Measurements from ENCODE around the gene ZNF771. TPM values are rescaled to one million over a fixed set of nuclear protein-coding genes. Genes with fewer than 3 reads are reported as not detected.

ZNF771 gene
- 10 to 100 TPM in 1 of 2 donors, 1 to 10 TPM in 1; 8.1 to 13.5 TPM for total RNA-seq
- 10 to 100 TPM; 19.3 to 20.5 TPM for polyA plus RNA-seq (ENCODE audit: insufficient read length in 2 of 2)
- long read RNA-seq, donor 1, transcript ZNF771-201 (3 exons, 2,371 nt) = major isoform, 21 of 22 reads
- long read RNA-seq, donor 1, partial matches to known transcripts = 0 of 22 reads
- long read RNA-seq, donor 1, other reads (novel, unspliced or antisense) = 0 of 22 reads
- long read RNA-seq, donor 2, transcript ZNF771-201 (3 exons, 2,371 nt) = major isoform, 5 of 38 reads
- long read RNA-seq, donor 2, partial matches to known transcripts = 0 of 38 reads
- long read RNA-seq, donor 2, other reads (novel, unspliced or antisense) = 33 of 38 reads
- long read RNA-seq, donor 3, transcript ZNF771-201 (3 exons, 2,371 nt) = major isoform, 9 of 10 reads
- long read RNA-seq, donor 3, partial matches to known transcripts = 0 of 10 reads
- long read RNA-seq, donor 3, other reads (novel, unspliced or antisense) = 0 of 10 reads
- long read RNA-seq, donor 4, transcript ZNF771-201 (3 exons, 2,371 nt) = major isoform, 9 of 159 reads
- long read RNA-seq, donor 4, partial matches to known transcripts = 15 of 159 reads
- long read RNA-seq, donor 4, other reads (novel, unspliced or antisense) = 134 of 159 reads

GRCh38 chr16:30407102-30407803 lies at the start of gene ZNF771:
ZNF771 (plus strand) TSS chr16:30407606; CDS start chr16:30408054, 448 bp downstream.
- Histone ChIP-seq H3K9me3 (ENCODE audit: control insufficient read depth, insufficient read depth, low read length) (no peaks in the 10 kb centered on the region), H3K4me1 (ENCODE audit: control insufficient read depth, insufficient read depth, low read length) (peaks cover 19% of the 10 kb centered on the region), H3K36me3 (ENCODE audit: control insufficient read depth, insufficient read depth, low read length) (peaks cover 12% of the 10 kb centered on the region), H3K27ac (ENCODE audit: low read depth, low read length) (peak within 1 kb of the TSS; percentile 91), H3K4me3 (ENCODE audit: low read depth, low read length) (peak within 1 kb of the TSS; percentile 84), H3K27me3 (ENCODE audit: control insufficient read depth, insufficient read depth, low read length) (no peaks in the 10 kb centered on the region)
- peak in 5 of 6 donors; percentile 81 to 97 (median 91) for DNase-seq (ENCODE audit: low read depth in 4 of 6, low spot score in 6 of 6)
- WGBS (ENCODE audit: insufficient coverage) = under 1% methylated on average over 65 of the region's 65 CpGs

DNA sequence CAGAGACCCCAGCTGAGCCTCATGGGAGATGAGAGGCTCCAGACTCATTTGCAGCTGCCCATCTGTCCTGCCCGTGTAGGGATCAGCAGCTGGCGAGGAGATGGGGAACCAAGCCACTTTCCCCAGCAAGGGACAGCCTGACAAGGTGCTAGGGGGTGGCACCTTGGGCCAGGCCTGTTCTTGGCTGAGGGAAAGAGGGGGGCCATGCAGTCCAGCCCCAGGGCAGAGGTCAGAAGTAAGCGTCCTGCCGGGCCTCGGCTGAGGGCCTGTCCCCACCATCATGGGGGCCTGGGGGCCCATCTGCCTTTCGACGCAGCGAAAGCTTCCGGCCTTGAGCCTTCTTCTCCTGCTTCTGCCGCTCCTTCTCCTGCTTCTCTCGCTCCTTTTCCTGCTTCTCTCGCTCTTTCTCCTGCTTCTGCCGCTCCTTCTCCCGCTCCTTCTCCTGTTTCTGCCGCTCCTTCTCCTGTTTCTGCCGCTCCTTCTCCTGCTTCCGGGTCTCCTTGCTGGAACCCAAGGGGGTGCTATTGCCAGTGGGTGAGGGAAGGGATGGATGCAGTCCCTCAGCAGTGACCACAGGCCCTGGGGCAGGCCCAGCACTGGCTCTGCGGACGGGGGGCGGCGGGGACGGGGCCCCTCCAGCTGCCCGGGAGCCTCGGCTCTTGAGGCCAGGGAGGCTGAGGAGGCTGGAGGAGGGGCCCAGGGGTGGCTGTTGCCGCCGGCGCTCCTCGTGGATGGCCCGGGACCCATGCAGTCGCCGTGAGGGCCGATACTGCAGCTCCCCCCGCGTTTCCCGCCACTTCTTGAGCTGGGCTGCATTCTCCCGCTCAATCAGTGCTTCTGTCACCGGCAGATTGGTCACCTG lies 49.5 kb upstream of the ZNF771 start:
- WGBS (ENCODE audit: insufficient coverage) = 90% methylated on average over 28 of the region's 37 CpGs
- DNase-seq (ENCODE audit: low read depth in 4 of 6, low spot score in 6 of 6) = no peak
- peaks cover 81% of the 10 kb centered on the region for H3K36me3 ChIP-seq (ENCODE audit: control insufficient read depth, insufficient read depth, low read length)
- no peak overlapping the region for H3K4me3 ChIP-seq (ENCODE audit: low read depth, low read length)
- H3K27me3 ChIP-seq (ENCODE audit: control insufficient read depth, insufficient read depth, low read length) = no peaks in the 10 kb centered on the region
- H3K27ac ChIP-seq (ENCODE audit: low read depth, low read length) = no peak overlapping the region
- H3K9me3 ChIP-seq (ENCODE audit: control insufficient read depth, insufficient read depth, low read length) = no peaks in the 10 kb centered on the region
- peaks cover 44% of the 10 kb centered on the region for H3K4me1 ChIP-seq (ENCODE audit: control insufficient read depth, insufficient read depth, low read length)

GRCh38 chr16:30358577-30358936 lies 48.8 kb upstream of the ZNF771 start:
- no peak overlapping the region for H3K27ac ChIP-seq (ENCODE audit: low read depth, low read length)
- DNase-seq (ENCODE audit: low read depth in 4 of 6, low spot score in 6 of 6) = no peak
- 91% methylated on average over 9 of the region's 9 CpGs for WGBS (ENCODE audit: insufficient coverage)
- peaks cover 80% of the 10 kb centered on the region for H3K36me3 ChIP-seq (ENCODE audit: control insufficient read depth, insufficient read depth, low read length)
- no peaks in the 10 kb centered on the region for H3K9me3 ChIP-seq (ENCODE audit: control insufficient read depth, insufficient read depth, low read length)
- H3K4me1 ChIP-seq (ENCODE audit: control insufficient read depth, insufficient read depth, low read length) = peaks cover 37% of the 10 kb centered on the region
- H3K27me3 ChIP-seq (ENCODE audit: control insufficient read depth, insufficient read depth, low read length) = no peaks in the 10 kb centered on the region
- H3K4me3 ChIP-seq (ENCODE audit: low read depth, low read length) = no peak overlapping the region

DNA sequence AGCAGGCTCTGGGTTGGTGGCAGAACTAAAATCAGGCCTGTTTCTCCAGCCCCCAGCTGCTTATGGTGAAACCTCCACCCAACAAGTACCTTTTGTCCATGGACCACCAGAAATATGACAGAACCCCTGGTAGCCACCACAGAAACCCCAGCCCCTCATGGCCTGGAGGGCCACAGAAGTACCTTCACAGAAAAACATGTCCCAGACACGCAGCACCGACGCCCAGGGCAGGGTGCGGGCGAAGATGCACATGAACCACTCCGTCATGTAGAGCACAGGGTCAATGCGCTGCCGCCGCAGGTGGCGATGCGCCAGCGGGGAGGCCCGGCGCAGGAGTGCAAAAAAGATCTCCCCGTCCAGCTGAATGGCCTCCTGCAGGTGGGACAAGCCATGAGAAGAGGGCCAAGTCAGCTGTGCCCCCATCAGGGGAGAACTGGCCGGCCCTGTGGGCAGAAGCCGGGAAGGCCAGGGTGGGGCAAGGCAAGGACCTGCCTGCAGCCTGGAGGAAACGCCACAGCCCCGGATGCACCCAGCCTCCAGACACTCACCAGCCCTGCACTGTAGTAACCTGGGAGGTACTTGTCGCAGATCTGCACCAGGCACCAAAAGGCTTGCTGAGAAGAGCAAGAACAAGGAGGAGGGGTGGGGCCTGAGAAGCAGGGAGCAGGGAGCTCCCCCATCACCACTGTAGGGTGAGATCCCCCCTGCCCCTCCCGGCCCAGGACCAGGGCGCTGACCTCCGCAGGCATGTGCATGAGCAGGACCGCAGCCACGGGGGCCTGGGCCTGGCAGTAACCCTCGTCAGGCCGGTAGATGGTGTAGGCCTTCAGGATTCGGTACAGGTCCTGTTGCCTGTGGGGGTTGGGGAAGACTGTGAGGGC lies 48.2 kb upstream of the ZNF771 start:
- 87% methylated on average over 27 of the region's 28 CpGs for WGBS (ENCODE audit: insufficient coverage)
- Histone ChIP-seq H3K36me3 (ENCODE audit: control insufficient read depth, insufficient read depth, low read length) (peaks cover 77% of the 10 kb centered on the region), H3K4me3 (ENCODE audit: low read depth, low read length) (no peak overlapping the region)

DNA sequence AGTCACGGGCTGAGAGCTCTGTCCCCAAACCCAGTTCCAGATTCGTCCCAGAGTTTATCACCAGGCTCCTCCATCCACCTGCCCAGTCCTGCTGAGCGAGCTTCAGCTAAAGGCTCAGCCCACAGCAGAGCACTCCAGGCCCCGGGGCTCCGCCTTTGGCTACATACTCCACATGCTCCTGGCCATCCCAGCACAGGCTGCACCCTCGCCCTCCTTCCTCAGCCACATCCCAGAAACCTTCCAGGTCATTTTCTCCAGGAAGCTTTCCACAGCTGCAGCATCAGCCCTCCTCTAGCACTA lies 47.6 kb upstream of the ZNF771 start:
- H3K27ac ChIP-seq (ENCODE audit: low read depth, low read length) = no peak overlapping the region
- H3K4me3 ChIP-seq (ENCODE audit: low read depth, low read length) = no peak overlapping the region
- H3K9me3 ChIP-seq (ENCODE audit: control insufficient read depth, insufficient read depth, low read length) = no peaks in the 10 kb centered on the region
- no peak for DNase-seq (ENCODE audit: low read depth in 4 of 6, low spot score in 6 of 6)
- WGBS (ENCODE audit: insufficient coverage) = 80% methylated on average over 6 of the region's 6 CpGs
- H3K4me1 ChIP-seq (ENCODE audit: control insufficient read depth, insufficient read depth, low read length) = peaks cover 27% of the 10 kb centered on the region
- peaks cover 81% of the 10 kb centered on the region for H3K36me3 ChIP-seq (ENCODE audit: control insufficient read depth, insufficient read depth, low read length)
- no peaks in the 10 kb centered on the region for H3K27me3 ChIP-seq (ENCODE audit: control insufficient read depth, insufficient read depth, low read length)

More for the DNA sequence above, 48.2 kb upstream of the ZNF771 start:
- no peaks in the 10 kb centered on the region for H3K27me3 ChIP-seq (ENCODE audit: control insufficient read depth, insufficient read depth, low read length)
- H3K4me1 ChIP-seq (ENCODE audit: control insufficient read depth, insufficient read depth, low read length) = peaks cover 31% of the 10 kb centered on the region
- H3K9me3 ChIP-seq (ENCODE audit: control insufficient read depth, insufficient read depth, low read length) = no peaks in the 10 kb centered on the region
- no peak overlapping the region for H3K27ac ChIP-seq (ENCODE audit: low read depth, low read length)
- no peak for DNase-seq (ENCODE audit: low read depth in 4 of 6, low spot score in 6 of 6)

GRCh38 chr16:30361180-30361579 lies 46.2 kb upstream of the ZNF771 start:
- Histone ChIP-seq H3K4me3 (ENCODE audit: low read depth, low read length) (no peak overlapping the region), H3K27ac (ENCODE audit: low read depth, low read length) (no peak overlapping the region), H3K36me3 (ENCODE audit: control insufficient read depth, insufficient read depth, low read length) (peaks cover 88% of the 10 kb centered on the region), H3K4me1 (ENCODE audit: control insufficient read depth, insufficient read depth, low read length) (peaks cover 30% of the 10 kb centered on the region), H3K27me3 (ENCODE audit: control insufficient read depth, insufficient read depth, low read length) (no peaks in the 10 kb centered on the region), H3K9me3 (ENCODE audit: control insufficient read depth, insufficient read depth, low read length) (no peaks in the 10 kb centered on the region)
- WGBS (ENCODE audit: insufficient coverage) = 97% methylated on average over 5 of the region's 7 CpGs
- no peak for DNase-seq (ENCODE audit: low read depth in 4 of 6, low spot score in 6 of 6)

- 82% methylated on average over 5 of the region's 10 CpGs for WGBS (ENCODE audit: insufficient coverage)
- Histone ChIP-seq H3K27me3 (ENCODE audit: control insufficient read depth, insufficient read depth, low read length) (no peaks in the 10 kb centered on the region), H3K4me1 (ENCODE audit: control insufficient read depth, insufficient read depth, low read length) (peaks cover 39% of the 10 kb centered on the region), H3K27ac (ENCODE audit: low read depth, low read length) (no peak overlapping the region), H3K36me3 (ENCODE audit: control insufficient read depth, insufficient read depth, low read length) (peaks cover 59% of the 10 kb centered on the region), H3K4me3 (ENCODE audit: low read depth, low read length) (no peak overlapping the region), H3K9me3 (ENCODE audit: control insufficient read depth, insufficient read depth, low read length) (no peaks in the 10 kb centered on the region)
- DNase-seq (ENCODE audit: low read depth in 4 of 6, low spot score in 6 of 6) = no peak
These were observed 42.2 kb upstream of the ZNF771 start for GRCh38 chr16:30365200-30365599.

- no peak overlapping the region for H3K4me3 ChIP-seq (ENCODE audit: low read depth, low read length)
- no peak overlapping the region for H3K27ac ChIP-seq (ENCODE audit: low read depth, low read length)
- H3K9me3 ChIP-seq (ENCODE audit: control insufficient read depth, insufficient read depth, low read length) = no peaks in the 10 kb centered on the region
- peaks cover 46% of the 10 kb centered on the region for H3K36me3 ChIP-seq (ENCODE audit: control insufficient read depth, insufficient read depth, low read length)
- DNase-seq (ENCODE audit: low read depth in 4 of 6, low spot score in 6 of 6) = no peak
- 83% methylated on average over 1 of the region's 4 CpGs for WGBS (ENCODE audit: insufficient coverage)
- H3K4me1 ChIP-seq (ENCODE audit: control insufficient read depth, insufficient read depth, low read length) = peaks cover 46% of the 10 kb centered on the region
- H3K27me3 ChIP-seq (ENCODE audit: control insufficient read depth, insufficient read depth, low read length) = no peaks in the 10 kb centered on the region
These were observed 40.9 kb upstream of the ZNF771 start for GRCh38 chr16:30366511-30366910.

Data from spinal cord (tissue), 10 donors.